GM08714 (cell line): Measurements from ENCODE around the gene CDC42BPB.

Experiments used
- H3K4me3 ChIP-seq: fragments of 200-500 bp; sonication (Bioruptor generic); 2 replicates; pipeline ENCODE4 v1.5.1; 2014; ENCODE audit warnings: mild to moderate bottlenecking, low read length, inconsistent platforms
- ZNF274 ChIP-seq: IDR thresholded peaks from 2 replicates; pipeline ENCODE4 v1.6.1; 2012; ENCODE audit warnings: mild to moderate bottlenecking, low read depth, low read length

Gene CDC42BPB

GRCh38 chr14:103087343-103087835, 30.0 kb upstream of the CDC42BPB start:
- H3K4me3 ChIP-seq = no peak overlapping the region
- TF ChIP-seq ZNF274 = no peak

GRCh38 chr14:103086771-103087342, 29.5 kb upstream of the CDC42BPB start:
- TF ChIP-seq ZNF274 = no peak

GRCh38 chr14:103085106-103086091, 28.1 kb upstream of the CDC42BPB start:
- no peak for TF ChIP-seq ZNF274

More at GRCh38 chr14:103086771-103087342, 29.5 kb upstream of the CDC42BPB start:
- H3K4me3 ChIP-seq = no peak overlapping the region

GRCh38 chr14:103084021-103084919, 26.9 kb upstream of the CDC42BPB start, which contains the start of gene LBHD2:
Gene LBHD2 (plus strand): TSS chr14:103084210. CDS start chr14:103086013, 1,803 bp downstream.
- H3K4me3 ChIP-seq = no peak within 1 kb of the TSS
- TF ChIP-seq ZNF274 = no peak

More at GRCh38 chr14:103085106-103086091, 28.1 kb upstream of the CDC42BPB start:
- H3K4me3 ChIP-seq = no peak overlapping the region

- TF ChIP-seq ZNF274 = no peak
These were observed 24.6 kb upstream of the CDC42BPB start for GRCh38 chr14:103081951-103082350.

GRCh38 chr14:103078860-103079587, 21.7 kb upstream of the CDC42BPB start:
- no peak for TF ChIP-seq ZNF274
- H3K4me3 ChIP-seq = no peak overlapping the region

More at GRCh38 chr14:103081951-103082350, 24.6 kb upstream of the CDC42BPB start:
- no peak overlapping the region for H3K4me3 ChIP-seq

- TF ChIP-seq ZNF274 = no peak
- no peak overlapping the region for H3K4me3 ChIP-seq
These were observed 21.0 kb upstream of the CDC42BPB start for GRCh38 chr14:103078420-103078749.

- TF ChIP-seq ZNF274 = no peak
- no peak overlapping the region; the same call in 1 of the 2 replicates for H3K4me3 ChIP-seq
These were observed 17.5 kb upstream of the CDC42BPB start for GRCh38 chr14:103074729-103075367.

- H3K4me3 ChIP-seq = no peak overlapping the region
- TF ChIP-seq ZNF274 = no peak
These were observed 16.8 kb upstream of the CDC42BPB start for GRCh38 chr14:103073876-103074728.

GRCh38 chr14:103073367-103073875, 16.1 kb upstream of the CDC42BPB start:
- H3K4me3 ChIP-seq = no peak overlapping the region
- TF ChIP-seq ZNF274 = no peak

- TF ChIP-seq ZNF274 = no peak
- no peak overlapping the region for H3K4me3 ChIP-seq
These were observed 15.4 kb upstream of the CDC42BPB start for GRCh38 chr14:103072595-103073366.
